CD14-positive monocyte (primary cell): Measurements from ENCODE around the gene TLR9. TPM values are rescaled to one million over a fixed set of nuclear protein-coding genes. Genes with fewer than 3 reads are reported as not detected.

Experiments used
- DNase-seq, 3 donors: peaks; one replicate each; pipeline ENCODE4 v3.0.0-alpha.2; 2011 to 2022
- H2AFZ ChIP-seq: 2 replicates; pipeline ENCODE4 v1.6.0; 2012; ENCODE audit warnings: mild to moderate bottlenecking, low read depth, low read length, inconsistent platforms; ENCODE audit not compliant: insufficient read depth, poor library complexity, severe bottlenecking
- H3K27ac ChIP-seq, 2 donors: 1 replicate in 1 of 2; 2 replicates in 1 of 2; pipeline ENCODE4 v1.5.1; 2012 to 2013; ENCODE audit warnings: low read length in 2 of 2, control low read depth in 1 of 2, inconsistent platforms in 1 of 2, low read depth in 1 of 2, mild to moderate bottlenecking in 1 of 2
- H3K27me3 ChIP-seq, 2 donors: one replicate each; pipeline versions ENCODE4 v1.6.0 to v1.6.1; 2011 to 2013; ENCODE audit warnings: low read length in 2 of 2; ENCODE audit not compliant: control insufficient read depth in 2 of 2, insufficient read depth in 2 of 2
- H3K36me3 ChIP-seq, 2 donors: replicated peaks in 1 of 2; 1 replicate in 1 of 2; 2 replicates in 1 of 2; pipeline versions ENCODE4 v1.5.1 to v1.6.1; 2012 to 2013; ENCODE audit warnings: low read length in 2 of 2, control low read depth in 1 of 2, inconsistent platforms in 1 of 2, mild to moderate bottlenecking in 1 of 2; ENCODE audit not compliant: insufficient read depth in 2 of 2, control insufficient read depth in 1 of 2
- H3K4me1 ChIP-seq, 2 donors: 1 replicate in 1 of 2; 2 replicates in 1 of 2; pipeline versions ENCODE4 v1.5.1 to v1.6.1; 2012 to 2013; ENCODE audit warnings: low read length in 2 of 2, control low read depth in 1 of 2, inconsistent platforms in 1 of 2, mild to moderate bottlenecking in 1 of 2, moderate library complexity in 1 of 2; ENCODE audit not compliant: insufficient read depth in 2 of 2, control insufficient read depth in 1 of 2
- H3K4me2 ChIP-seq: replicated peaks from 2 replicates; pipeline ENCODE3; 2012; ENCODE audit warnings: low read length, moderate library complexity, mild to moderate bottlenecking; ENCODE audit not compliant: poor library complexity, severe bottlenecking; ENCODE audit errors: extremely low read depth
- H3K4me3 ChIP-seq, 3 experiments: fragments of 200-600 bp in 1 of 3; sonication (generic) in 1 of 3; replicated peaks in 1 of 3; 1 replicate in 2 of 3; 2 replicates in 1 of 3; pipeline ENCODE4 v1.5.1; 2011 to 2013; ENCODE audit warnings: low read length in 3 of 3, mild to moderate bottlenecking in 3 of 3, control low read depth in 2 of 3, low read depth in 2 of 3, inconsistent platforms in 1 of 3, moderate library complexity in 1 of 3
- H3K79me2 ChIP-seq: 2 replicates; pipeline ENCODE4 v1.6.0; 2012; ENCODE audit warnings: mild to moderate bottlenecking, control low read depth, inconsistent platforms, low read length, moderate library complexity; ENCODE audit not compliant: insufficient read depth
- H3K9ac ChIP-seq: 2 replicates; pipeline ENCODE4 v1.6.0; 2017; ENCODE audit warnings: low read length, mild to moderate bottlenecking; ENCODE audit not compliant: insufficient read depth, poor library complexity, severe bottlenecking
- H3K9me3 ChIP-seq, 2 donors: replicated peaks in 1 of 2; 1 replicate in 1 of 2; 2 replicates in 1 of 2; pipeline versions ENCODE4 v1.5.1 to v1.6.1; 2012 to 2013; ENCODE audit warnings: low read length in 2 of 2, control low read depth in 1 of 2; ENCODE audit not compliant: control insufficient read depth in 1 of 2, insufficient read depth in 1 of 2
- H4K20me1 ChIP-seq: 2 replicates; pipeline ENCODE4 v1.6.0; 2012; ENCODE audit warnings: mild to moderate bottlenecking, low read length, control low read depth, moderate library complexity; ENCODE audit not compliant: insufficient read depth
- H3K27ac Mint-ChIP-seq, 7 donors: one replicate each; pipeline ENCODE4 v1.8.0; 2020; ENCODE audit warnings: mild to moderate bottlenecking in 7 of 7, mixed read lengths in 7 of 7, moderate library complexity in 6 of 7, inconsistent platforms in 2 of 7
- H3K27me3 Mint-ChIP-seq, 3 donors: one replicate each; pipeline ENCODE4 v1.8.0; 2021 to 2022; ENCODE audit warnings: low read depth in 3 of 3, mild to moderate bottlenecking in 3 of 3, mixed read lengths in 3 of 3, moderate library complexity in 3 of 3, inconsistent platforms in 1 of 3
- H3K36me3 Mint-ChIP-seq, 2 donors: one replicate each; pipeline ENCODE4 v1.8.0; 2020; ENCODE audit warnings: mixed read lengths in 2 of 2, inconsistent platforms in 1 of 2, mild to moderate bottlenecking in 1 of 2
- H3K4me1 Mint-ChIP-seq: one replicate; pipeline ENCODE4 v1.8.0; 2020; ENCODE audit warnings: mild to moderate bottlenecking, mixed read lengths
- H3K4me3 Mint-ChIP-seq, 2 donors: one replicate each; pipeline ENCODE4 v1.8.0; 2020; ENCODE audit warnings: mild to moderate bottlenecking in 2 of 2, mixed read lengths in 2 of 2, moderate library complexity in 1 of 2
- H3K9me3 Mint-ChIP-seq, 7 donors: one replicate each; pipeline ENCODE4 v1.8.0; 2020 to 2022; ENCODE audit warnings: mixed read lengths in 7 of 7, mild to moderate bottlenecking in 6 of 7, moderate library complexity in 6 of 7, inconsistent platforms in 2 of 7
- CTCF ChIP-seq: fragments of 200-600 bp; IDR thresholded peaks from one replicate; pipeline ENCODE4 v1.8.0; 2022; ENCODE audit warnings: antibody characterized with exemption, mild to moderate bottlenecking
- WGBS: methylation state at CpG from one replicate; pipeline ENCODE4 v1.1.5; 2013; ENCODE audit warnings: missing lambda C conversion rate; ENCODE audit not compliant: insufficient coverage; 5-methylcytosine and 5-hydroxymethylcytosine counted together
- intact Hi-C, 2 donors: fragments of 100-400 bp; cut with micrococcal nuclease; formaldehyde crosslinking; loops; one replicate each; pipeline versions ENCODE4 v1.15.0 to v1.15.1; 2023
- polyA plus RNA-seq, 3 donors: library from polyadenylated mRNA; depleted of rRNA in 1 of 3; unstranded in 2 of 3; stranded (reverse) in 1 of 3; fragments of 300-500 nt in 2 of 3; fragments of >200 nt in 1 of 3; fragmentation: Illumina TruSeq in 2 of 3; gene quantifications; 1 replicate in 2 of 3; 2 replicates in 1 of 3; pipeline ENCODE4 v1.2.3, GENCODE V29; 2012 to 2021

Gene TLR9
- polyA plus RNA-seq, 3 donors = 0.91 TPM; not detected in 2

DNA sequence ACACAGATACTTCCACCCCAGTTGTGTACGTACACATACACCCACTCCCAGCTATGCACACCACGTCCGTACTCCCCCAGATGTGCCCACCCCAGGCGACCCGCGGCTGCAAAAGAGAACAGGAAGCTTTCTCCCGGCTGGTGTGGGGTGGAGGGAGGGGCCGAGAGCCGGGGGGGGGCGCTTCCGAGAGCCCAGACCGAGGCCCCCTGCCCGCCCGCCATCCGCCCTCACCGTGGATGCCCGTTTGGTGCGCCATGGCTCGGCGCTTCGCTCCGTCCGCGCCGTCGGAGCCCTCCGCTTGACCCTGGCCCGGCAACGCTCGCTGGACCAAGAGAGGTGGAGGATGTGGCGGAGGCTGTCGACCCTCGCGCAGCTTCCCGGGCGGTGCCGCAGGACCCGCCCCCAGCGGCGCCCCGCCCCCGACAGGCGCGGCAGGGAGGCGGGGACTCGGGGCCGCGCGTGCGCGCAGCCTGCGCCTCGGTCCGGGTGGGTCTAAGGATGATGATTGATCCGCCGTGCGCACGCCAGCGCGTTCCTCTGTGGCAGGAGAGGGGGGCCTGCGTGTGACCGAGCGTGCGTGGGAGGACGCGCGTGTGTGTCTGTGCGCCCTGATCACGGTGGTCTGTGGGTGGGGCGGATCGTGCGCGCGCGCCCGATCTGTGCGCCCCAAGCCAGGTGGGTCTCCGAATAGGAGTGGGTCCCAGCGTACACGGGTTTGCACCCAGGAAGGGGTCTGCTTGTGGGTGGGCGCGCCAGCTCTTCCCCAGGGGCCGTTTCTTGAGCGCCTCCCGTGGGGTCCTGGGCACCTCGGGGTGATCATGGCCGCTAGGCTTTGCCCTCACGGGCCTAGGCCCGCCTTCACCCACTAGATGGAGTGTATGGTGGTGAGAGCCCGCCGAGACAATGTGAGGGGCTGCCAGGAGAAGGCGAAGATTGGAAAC lies 13.6 kb upstream of the TLR9 start, which contains the start of gene TWF2:
Gene TWF2 (minus strand): TSS at position 398 of the 941 bp plus-strand sequence. CDS start 142 bp downstream, at position 256.
- Histone ChIP-seq H3K4me2 (peak within 1 kb of the TSS; percentile 97), H3K27ac (peak within 1 kb of the TSS; percentile 79 to 91), H3K79me2 (peaks cover 74% of the 10 kb centered on the region), H3K9me3 (no peaks in the 10 kb centered on the region), H3K9ac (peak within 1 kb of the TSS; percentile 83), H3K4me3 (peak within 1 kb of the TSS; percentile 88 to 100 (median 93)), H3K36me3 (peaks cover 17 to 19% of the 10 kb centered on the region in 2 donors), H4K20me1 (peaks cover 45% of the 10 kb centered on the region), H3K27me3 (no peaks in the 10 kb centered on the region), H2AFZ (peak within 1 kb of the TSS; percentile 95), H3K4me1 (peaks cover 59 to 80% of the 10 kb centered on the region in 2 donors)
- H3K9me3 Mint-ChIP-seq = peaks cover 0 to 5% (median 0%) of the 10 kb centered on the region in 7 donors
- WGBS = 0% methylated on average over 70 of the region's 92 CpGs
- H3K36me3 Mint-ChIP-seq = peaks cover 24 to 25% of the 10 kb centered on the region in 2 donors
- intact Hi-C loops = no loop called here
- TF ChIP-seq CTCF = peak; percentile 56
- DNase-seq = peak; percentile 58 to 71 (median 68)
- no peaks in the 10 kb centered on the region for H3K27me3 Mint-ChIP-seq
- peak within 1 kb of the TSS; percentile 91 to 95 (median 93) for H3K27ac Mint-ChIP-seq
- H3K4me1 Mint-ChIP-seq = peaks cover 68% of the 10 kb centered on the region
- H3K4me3 Mint-ChIP-seq = peak within 1 kb of the TSS; percentile 90 to 97

- peaks cover 0 to 2% (median 0%) of the 10 kb centered on the region in 7 donors for H3K9me3 Mint-ChIP-seq
- TF ChIP-seq CTCF = no peak
- H3K36me3 Mint-ChIP-seq = peaks cover 30% of the 10 kb centered on the region in 2 donors
- no peaks in the 10 kb centered on the region for H3K27me3 Mint-ChIP-seq
- Histone ChIP-seq H3K4me2 (peak overlapping the region; percentile 97), H3K9me3 (no peaks in the 10 kb centered on the region), H3K27me3 (no peaks in the 10 kb centered on the region), H3K27ac (peak overlapping the region; percentile 79 to 91), H2AFZ (peak overlapping the region; percentile 95), H3K4me3 (peak overlapping the region; percentile 88 to 100 (median 93)), H3K79me2 (peaks cover 81% of the 10 kb centered on the region), H3K9ac (peak overlapping the region; percentile 83), H4K20me1 (peaks cover 52% of the 10 kb centered on the region), H3K4me1 (peaks cover 52 to 77% of the 10 kb centered on the region in 2 donors), H3K36me3 (peaks cover 21 to 27% of the 10 kb centered on the region in 2 donors)
- WGBS = 11% methylated on average over 8 of the region's 11 CpGs
- peak overlapping the region; percentile 91 to 95 (median 92) for H3K27ac Mint-ChIP-seq
- intact Hi-C loops = no loop called here
- peak overlapping the region; percentile 90 to 97 for H3K4me3 Mint-ChIP-seq
- H3K4me1 Mint-ChIP-seq = peaks cover 61% of the 10 kb centered on the region
- peak in 1 of 3 donors; percentile 29 for DNase-seq
Measured at GRCh38 chr3:52238193-52238760, 12.8 kb upstream of the TLR9 start.
